ENCODE measurements around the gene MATN1. TPM values are rescaled to one million over a fixed set of nuclear protein-coding genes. Genes with fewer than 3 reads are reported as not detected.

The MATN1 gene
- polyA plus RNA-seq, 4 donors: 0.03 to 0.32 TPM; not detected in 2

GRCh38 chr1:30738040-30738714 is 14.8 kb upstream of the MATN1 start:
- peaks cover 0 to 8% of the 10 kb centered on the region in 2 donors for H3K9me3 ChIP-seq (ENCODE audit: control insufficient read depth in 2 of 2, insufficient read depth in 1 of 2, low read depth in 1 of 2, low read length in 1 of 2)
- DNase-seq (peak in 1 of 2 donors; percentile 60), FAIRE-seq (no peak)
- peak overlapping the region in 1 of 3 donors; percentile 78 for H3K27ac ChIP-seq (ENCODE audit: low read depth in 1 of 3, low read length in 2 of 3)
- peaks cover 0 to 42% (median 3%) of the 10 kb centered on the region in 3 donors for H3K4me1 ChIP-seq (ENCODE audit: control insufficient read depth in 3 of 3, insufficient read depth in 2 of 3, low read depth in 1 of 3, low read length in 2 of 3)
- 68 to 85% (median 76%) methylated on average over 5 of the region's 5 CpGs for WGBS, 3 donors
- H3K4me3 ChIP-seq (ENCODE audit: low read depth in 1 of 3, low read length in 3 of 3): no peak overlapping the region
- H3K36me3 ChIP-seq (ENCODE audit: control insufficient read depth in 3 of 3, insufficient read depth in 2 of 3, low read depth in 1 of 3, low read length in 3 of 3): peaks cover 0 to 2% (median 2%) of the 10 kb centered on the region in 3 donors
- H3K27me3 ChIP-seq (ENCODE audit: control insufficient read depth in 3 of 3, insufficient read depth in 3 of 3, low read length in 3 of 3): no peaks in the 10 kb centered on the region

GRCh38 chr1:30737357-30738039 is 14.1 kb upstream of the MATN1 start:
- peaks cover 0 to 42% (median 3%) of the 10 kb centered on the region in 3 donors for H3K4me1 ChIP-seq (ENCODE audit: control insufficient read depth in 3 of 3, insufficient read depth in 2 of 3, low read depth in 1 of 3, low read length in 2 of 3)
- 88 to 91% (median 90%) methylated on average over 14 of the region's 14 CpGs for WGBS, 3 donors
- H3K9me3 ChIP-seq (ENCODE audit: control insufficient read depth in 2 of 2, insufficient read depth in 1 of 2, low read depth in 1 of 2, low read length in 1 of 2): peaks cover 0 to 8% of the 10 kb centered on the region in 2 donors
- H3K36me3 ChIP-seq (ENCODE audit: control insufficient read depth in 3 of 3, insufficient read depth in 2 of 3, low read depth in 1 of 3, low read length in 3 of 3): peaks cover 0 to 2% (median 2%) of the 10 kb centered on the region in 3 donors
- H3K4me3 ChIP-seq (ENCODE audit: low read depth in 1 of 3, low read length in 3 of 3): no peak overlapping the region
- no peaks in the 10 kb centered on the region for H3K27me3 ChIP-seq (ENCODE audit: control insufficient read depth in 3 of 3, insufficient read depth in 3 of 3, low read length in 3 of 3)
- no peak for DNase-seq
- peak overlapping the region in 1 of 3 donors; percentile 78 for H3K27ac ChIP-seq (ENCODE audit: low read depth in 1 of 3, low read length in 2 of 3)
- no peak for FAIRE-seq

GRCh38 chr1:30735668-30736498 is 12.5 kb upstream of the MATN1 start:
- Histone ChIP-seq H3K27ac (ENCODE audit: low read depth in 1 of 3, low read length in 2 of 3) (no peak overlapping the region), H3K9me3 (ENCODE audit: control insufficient read depth in 2 of 2, insufficient read depth in 1 of 2, low read depth in 1 of 2, low read length in 1 of 2) (peaks cover 0 to 8% of the 10 kb centered on the region in 2 donors), H3K4me3 (ENCODE audit: low read depth in 1 of 3, low read length in 3 of 3) (no peak overlapping the region), H3K36me3 (ENCODE audit: control insufficient read depth in 3 of 3, insufficient read depth in 2 of 3, low read depth in 1 of 3, low read length in 3 of 3) (peaks cover 0 to 2% (median 0%) of the 10 kb centered on the region in 3 donors), H3K4me1 (ENCODE audit: control insufficient read depth in 3 of 3, insufficient read depth in 2 of 3, low read depth in 1 of 3, low read length in 2 of 3) (peaks cover 0 to 40% (median 3%) of the 10 kb centered on the region in 3 donors), H3K27me3 (ENCODE audit: control insufficient read depth in 3 of 3, insufficient read depth in 3 of 3, low read length in 3 of 3) (no peaks in the 10 kb centered on the region)
- WGBS, 3 donors: 87 to 93% (median 91%) methylated on average over 6 of the region's 6 CpGs
- no peak for FAIRE-seq
- no peak for DNase-seq

- DNase-seq: no peak
- Histone ChIP-seq H3K4me3 (ENCODE audit: low read depth in 1 of 3, low read length in 3 of 3) (no peak overlapping the region), H3K36me3 (ENCODE audit: control insufficient read depth in 3 of 3, insufficient read depth in 2 of 3, low read depth in 1 of 3, low read length in 3 of 3) (peaks cover 0 to 2% (median 0%) of the 10 kb centered on the region in 3 donors), H3K27ac (ENCODE audit: low read depth in 1 of 3, low read length in 2 of 3) (no peak overlapping the region), H3K4me1 (ENCODE audit: control insufficient read depth in 3 of 3, insufficient read depth in 2 of 3, low read depth in 1 of 3, low read length in 2 of 3) (peaks cover 0 to 41% (median 3%) of the 10 kb centered on the region in 3 donors), H3K27me3 (ENCODE audit: control insufficient read depth in 3 of 3, insufficient read depth in 3 of 3, low read length in 3 of 3) (no peaks in the 10 kb centered on the region), H3K9me3 (ENCODE audit: control insufficient read depth in 2 of 2, insufficient read depth in 1 of 2, low read depth in 1 of 2, low read length in 1 of 2) (peaks cover 0 to 8% of the 10 kb centered on the region in 2 donors)
- FAIRE-seq: no peak
- 84 to 87% (median 86%) methylated on average over 6 of the region's 6 CpGs for WGBS, 3 donors
Measured at GRCh38 chr1:30735124-30735523, 11.7 kb upstream of the MATN1 start.

GRCh38 chr1:30734580-30734979 is 11.2 kb upstream of the MATN1 start:
- H3K4me1 ChIP-seq (ENCODE audit: control insufficient read depth in 3 of 3, insufficient read depth in 2 of 3, low read depth in 1 of 3, low read length in 2 of 3): peaks cover 0 to 41% (median 0%) of the 10 kb centered on the region in 3 donors
- FAIRE-seq (no peak), DNase-seq (no peak)
- no peak overlapping the region for H3K27ac ChIP-seq (ENCODE audit: low read depth in 1 of 3, low read length in 2 of 3)
- H3K9me3 ChIP-seq (ENCODE audit: control insufficient read depth in 2 of 2, insufficient read depth in 1 of 2, low read depth in 1 of 2, low read length in 1 of 2): peaks cover 0 to 8% of the 10 kb centered on the region in 2 donors
- H3K4me3 ChIP-seq (ENCODE audit: low read depth in 1 of 3, low read length in 3 of 3): no peak overlapping the region
- peaks cover 0 to 2% (median 0%) of the 10 kb centered on the region in 3 donors for H3K36me3 ChIP-seq (ENCODE audit: control insufficient read depth in 3 of 3, insufficient read depth in 2 of 3, low read depth in 1 of 3, low read length in 3 of 3)
- no peaks in the 10 kb centered on the region for H3K27me3 ChIP-seq (ENCODE audit: control insufficient read depth in 3 of 3, insufficient read depth in 3 of 3, low read length in 3 of 3)
- 90 to 97% (median 95%) methylated on average over 4 of the region's 4 CpGs for WGBS, 3 donors

GRCh38 chr1:30734106-30734505 is 10.7 kb upstream of the MATN1 start:
- DNase-seq (no peak), FAIRE-seq (no peak)
- H3K36me3 ChIP-seq (ENCODE audit: control insufficient read depth in 3 of 3, insufficient read depth in 2 of 3, low read depth in 1 of 3, low read length in 3 of 3): peaks cover 0 to 2% (median 0%) of the 10 kb centered on the region in 3 donors
- H3K27me3 ChIP-seq (ENCODE audit: control insufficient read depth in 3 of 3, insufficient read depth in 3 of 3, low read length in 3 of 3): no peaks in the 10 kb centered on the region
- peaks cover 0 to 8% of the 10 kb centered on the region in 2 donors for H3K9me3 ChIP-seq (ENCODE audit: control insufficient read depth in 2 of 2, insufficient read depth in 1 of 2, low read depth in 1 of 2, low read length in 1 of 2)
- H3K27ac ChIP-seq (ENCODE audit: low read depth in 1 of 3, low read length in 2 of 3): no peak overlapping the region
- WGBS, 3 donors: 83 to 93% (median 87%) methylated on average over 4 of the region's 4 CpGs
- H3K4me1 ChIP-seq (ENCODE audit: control insufficient read depth in 3 of 3, insufficient read depth in 2 of 3, low read depth in 1 of 3, low read length in 2 of 3): peaks cover 0 to 40% (median 0%) of the 10 kb centered on the region in 3 donors
- H3K4me3 ChIP-seq (ENCODE audit: low read depth in 1 of 3, low read length in 3 of 3): no peak overlapping the region

GRCh38 chr1:30733493-30733892 is 10.1 kb upstream of the MATN1 start:
- 76 to 89% (median 78%) methylated on average over 8 of the region's 8 CpGs for WGBS, 3 donors

More at GRCh38 chr1:30733493-30733892, 10.1 kb upstream of the MATN1 start:
- peaks cover 0 to 6% (median 0%) of the 10 kb centered on the region in 3 donors for H3K36me3 ChIP-seq (ENCODE audit: control insufficient read depth in 3 of 3, insufficient read depth in 2 of 3, low read depth in 1 of 3, low read length in 3 of 3)
- no peaks in the 10 kb centered on the region for H3K27me3 ChIP-seq (ENCODE audit: control insufficient read depth in 3 of 3, insufficient read depth in 3 of 3, low read length in 3 of 3)
- no peak for DNase-seq
- no peak overlapping the region for H3K27ac ChIP-seq (ENCODE audit: low read depth in 1 of 3, low read length in 2 of 3)
- H3K9me3 ChIP-seq (ENCODE audit: control insufficient read depth in 2 of 2, insufficient read depth in 1 of 2, low read depth in 1 of 2, low read length in 1 of 2): peaks cover 0 to 4% of the 10 kb centered on the region in 2 donors
- peaks cover 0 to 39% (median 0%) of the 10 kb centered on the region in 3 donors for H3K4me1 ChIP-seq (ENCODE audit: control insufficient read depth in 3 of 3, insufficient read depth in 2 of 3, low read depth in 1 of 3, low read length in 2 of 3)
- no peak for FAIRE-seq
- H3K4me3 ChIP-seq (ENCODE audit: low read depth in 1 of 3, low read length in 3 of 3): no peak overlapping the region

All from small intestine (tissue), 7 donors.